NCI-H2107 treated with DMSO at 0.1 percent for 48 hours (cell line): Measurements from ENCODE around the gene NUBPL.
"Not testable (repeated sequence)": the region's sequence is repeated elsewhere in the genome, so short reads cannot be mapped to it uniquely, and the experiment has no call there.

Experiments used
- DNase-seq: peaks from one replicate; lab custom pipeline; 2025; ENCODE audit not compliant: unreplicated experiment; lab: John Stamatoyannopoulos, UW

NUBPL gene

GRCh38 chr14:31726337-31726736, 165.1 kb downstream of the NUBPL start:
- DNase-seq = no peak

GRCh38 chr14:31727797-31728196, 166.6 kb downstream of the NUBPL start:
- no peak for DNase-seq

- DNase-seq = no peak
These were observed 179.5 kb downstream of the NUBPL start for GRCh38 chr14:31740688-31741087.

GRCh38 chr14:31745741-31746140, 184.5 kb downstream of the NUBPL start:
- DNase-seq = no peak

GRCh38 chr14:31746326-31746725, 185.1 kb downstream of the NUBPL start:
- no peak for DNase-seq

GRCh38 chr14:31749275-31749674, 188.1 kb downstream of the NUBPL start:
- DNase-seq = no peak

- DNase-seq = not testable (repeated sequence)
These were observed 189.8 kb downstream of the NUBPL start for GRCh38 chr14:31751047-31751446.

- no peak for DNase-seq
These were observed 191.9 kb downstream of the NUBPL start for GRCh38 chr14:31752867-31753661.

GRCh38 chr14:31758941-31759340, 197.7 kb downstream of the NUBPL start:
- no peak for DNase-seq

- DNase-seq = no peak
These were observed 199.1 kb downstream of the NUBPL start for GRCh38 chr14:31760277-31760676.

GRCh38 chr14:31761325-31761724, 200.1 kb downstream of the NUBPL start:
- no peak for DNase-seq

GRCh38 chr14:31763041-31763440, 201.8 kb downstream of the NUBPL start:
- DNase-seq = no peak

- no peak for DNase-seq
These were observed 205.2 kb downstream of the NUBPL start for GRCh38 chr14:31766315-31766892.

- DNase-seq = no peak
These were observed 207.2 kb downstream of the NUBPL start for GRCh38 chr14:31768355-31768754.

GRCh38 chr14:31770271-31770670, 209.1 kb downstream of the NUBPL start:
- no peak for DNase-seq

- no peak for DNase-seq
These were observed 213.4 kb downstream of the NUBPL start for GRCh38 chr14:31774567-31774966.

- DNase-seq = no peak
These were observed 216.1 kb downstream of the NUBPL start for GRCh38 chr14:31777312-31777711.

- DNase-seq = no peak
These were observed 220.4 kb downstream of the NUBPL start for GRCh38 chr14:31781578-31781977.

- no peak for DNase-seq
These were observed 224.4 kb downstream of the NUBPL start for GRCh38 chr14:31785574-31785973.

- no peak for DNase-seq
These were observed 226.2 kb downstream of the NUBPL start for GRCh38 chr14:31787377-31787776.

GRCh38 chr14:31788340-31788739, 227.1 kb downstream of the NUBPL start:
- no peak for DNase-seq

- no peak for DNase-seq
These were observed 231.5 kb downstream of the NUBPL start for GRCh38 chr14:31792726-31793125.

GRCh38 chr14:31797946-31798345, 236.7 kb downstream of the NUBPL start:
- DNase-seq = not testable (repeated sequence)
